Ascending aorta (tissue), 2 donors: ENCODE measurements around the gene MEIS2. TPM values are rescaled to one million over a fixed set of nuclear protein-coding genes. Genes with fewer than 3 reads are reported as not detected.

Experiments used
- DNase-seq, 2 donors: peaks; one replicate each; pipeline ENCODE4 v3.0.0-alpha.2; 2019; ENCODE audit warnings: low spot score in 2 of 2
- H3K27ac ChIP-seq, 2 donors: fragments of 200-600 bp; sonication (generic); one replicate each; pipeline ENCODE4 v1.5.1; 2016 to 2017; ENCODE audit warnings: mild to moderate bottlenecking in 1 of 2
- H3K27me3 ChIP-seq: fragments of 200-600 bp; sonication (generic); one replicate; pipeline ENCODE4 v1.5.1; 2017
- H3K36me3 ChIP-seq, 2 donors: fragments of 200-600 bp; sonication (generic); one replicate each; pipeline ENCODE4 v1.5.1; 2016
- H3K4me1 ChIP-seq, 2 donors: fragments of 200-600 bp; sonication (generic); one replicate each; pipeline ENCODE4 v1.5.1; 2016 to 2017; ENCODE audit warnings: mild to moderate bottlenecking in 1 of 2
- H3K4me3 ChIP-seq, 2 donors: fragments of 200-600 bp; sonication (generic); one replicate each; pipeline ENCODE4 v1.5.1; 2016 to 2017; ENCODE audit warnings: mild to moderate bottlenecking in 1 of 2
- H3K9me3 ChIP-seq, 2 donors: fragments of 200-600 bp; sonication (generic); one replicate each; pipeline ENCODE4 v1.5.1; 2016
- intact Hi-C: fragments of 100-400 bp; cut with DNase I; formaldehyde crosslinking; loops from one replicate; pipeline ENCODE4 v1.15.1; 2023
- total RNA-seq: library from RNA; depleted of rRNA; stranded (reverse); fragments of >200 nt; gene quantifications from one replicate; pipeline ENCODE4 v1.1.0, GENCODE V29; 2016
- TF ChIP-seq, protein P1 (sequence below), 3 experiments: fragments of 200-600 bp in 2 of 3; fragments of 450-650 bp in 1 of 3; sonication (generic) in 2 of 3; IDR thresholded peaks; one replicate each; pipeline ENCODE4 v1.5.1; 2016 to 2019; ENCODE audit warnings: antibody characterized with exemption in 3 of 3, mild to moderate bottlenecking in 1 of 3, moderate library complexity in 1 of 3

Gene MEIS2
- total RNA-seq, 1 donor from 2014 or later = 11.5 TPM

DNA sequence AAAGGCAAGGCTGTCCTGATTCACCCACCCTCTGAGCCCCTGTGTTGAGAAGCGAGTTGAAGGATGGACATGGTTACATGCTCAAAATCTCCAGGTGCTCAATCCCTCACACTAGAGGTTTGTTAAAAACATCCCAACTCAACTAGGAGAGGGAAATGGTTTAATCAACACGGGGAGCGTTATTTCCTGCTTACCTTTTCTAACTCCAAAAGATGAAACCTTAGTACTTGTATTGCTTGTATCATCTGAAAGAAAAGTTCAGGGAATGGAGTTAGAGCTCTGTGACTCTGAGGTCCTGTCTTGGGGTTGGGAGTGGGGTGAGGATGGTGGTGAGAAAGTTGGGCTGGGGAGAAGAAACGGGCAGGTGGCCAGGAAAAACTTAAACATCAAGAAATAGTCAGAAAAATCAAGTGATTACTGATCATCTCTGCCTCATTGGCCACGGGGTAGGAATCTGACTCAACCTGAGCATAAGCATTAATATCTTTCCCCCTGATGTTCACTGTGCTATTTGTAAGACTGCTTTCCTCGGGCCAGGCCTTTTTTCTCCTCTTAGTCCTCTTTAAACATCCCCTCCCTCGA lies 5.9 kb downstream of the MEIS2 start:
- H3K4me1 ChIP-seq = peaks cover 0 to 21% of the 10 kb centered on the region in 2 donors
- no peaks in the 10 kb centered on the region for H3K9me3 ChIP-seq
- H3K36me3 ChIP-seq = peaks cover 0 to 2% of the 10 kb centered on the region in 2 donors
- peak overlapping the region; percentile 94 to 96 for H3K27ac ChIP-seq
- no peak for DNase-seq
- intact Hi-C loops = loop anchor here (10.0 kb wide), 1 partner anchor 1790 kb away; no protein-coding TSS in a partner anchor
- TF ChIP-seq, protein P1, sequence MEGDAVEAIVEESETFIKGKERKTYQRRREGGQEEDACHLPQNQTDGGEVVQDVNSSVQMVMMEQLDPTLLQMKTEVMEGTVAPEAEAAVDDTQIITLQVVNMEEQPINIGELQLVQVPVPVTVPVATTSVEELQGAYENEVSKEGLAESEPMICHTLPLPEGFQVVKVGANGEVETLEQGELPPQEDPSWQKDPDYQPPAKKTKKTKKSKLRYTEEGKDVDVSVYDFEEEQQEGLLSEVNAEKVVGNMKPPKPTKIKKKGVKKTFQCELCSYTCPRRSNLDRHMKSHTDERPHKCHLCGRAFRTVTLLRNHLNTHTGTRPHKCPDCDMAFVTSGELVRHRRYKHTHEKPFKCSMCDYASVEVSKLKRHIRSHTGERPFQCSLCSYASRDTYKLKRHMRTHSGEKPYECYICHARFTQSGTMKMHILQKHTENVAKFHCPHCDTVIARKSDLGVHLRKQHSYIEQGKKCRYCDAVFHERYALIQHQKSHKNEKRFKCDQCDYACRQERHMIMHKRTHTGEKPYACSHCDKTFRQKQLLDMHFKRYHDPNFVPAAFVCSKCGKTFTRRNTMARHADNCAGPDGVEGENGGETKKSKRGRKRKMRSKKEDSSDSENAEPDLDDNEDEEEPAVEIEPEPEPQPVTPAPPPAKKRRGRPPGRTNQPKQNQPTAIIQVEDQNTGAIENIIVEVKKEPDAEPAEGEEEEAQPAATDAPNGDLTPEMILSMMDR (IDR thresholded peaks at IDR 0.05) = no peak
- peak overlapping the region; percentile 66 to 81 for H3K4me3 ChIP-seq
- H3K27me3 ChIP-seq = no peaks in the 10 kb centered on the region

DNA sequence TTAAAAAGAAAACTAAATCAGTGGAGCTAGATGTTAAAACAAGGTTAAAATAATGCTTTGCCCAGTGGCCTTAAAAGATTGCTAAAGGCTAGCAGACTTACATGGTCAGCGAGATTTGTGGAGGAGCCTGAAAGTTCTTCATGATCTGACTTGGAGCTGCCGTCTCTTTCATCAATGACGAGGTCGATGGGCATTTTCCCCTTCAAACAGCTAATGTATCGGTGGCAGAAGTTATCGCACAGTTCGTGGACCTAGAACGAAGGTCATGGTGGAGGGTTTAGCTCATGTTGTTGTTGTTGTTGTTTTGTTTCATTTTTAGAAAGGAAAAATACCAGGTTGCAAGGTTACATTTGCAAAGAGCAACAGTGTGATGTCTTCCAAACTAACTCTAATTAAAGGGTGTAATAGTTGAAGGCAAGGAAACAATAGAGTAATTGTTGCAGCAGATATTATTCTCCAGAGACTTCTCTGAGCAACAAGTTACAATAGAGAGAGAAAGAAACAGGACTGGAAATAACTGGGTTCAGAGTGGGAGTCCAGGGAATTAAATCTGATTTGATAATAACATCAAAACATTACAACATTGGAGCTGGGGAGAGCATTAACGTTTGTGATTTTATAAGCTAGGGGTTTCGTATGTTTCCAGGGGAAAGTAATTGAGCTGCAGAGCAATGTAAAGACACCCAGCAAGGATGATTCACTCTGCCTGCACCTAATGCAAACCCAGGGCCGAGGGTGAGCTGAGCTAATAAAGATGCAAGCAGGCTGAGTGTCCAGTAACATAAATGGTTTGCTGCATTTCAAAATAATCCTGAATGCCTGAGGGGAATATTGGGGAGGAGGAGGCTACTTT lies 6.6 kb downstream of the MEIS2 start:
- Histone ChIP-seq H3K9me3 (no peaks in the 10 kb centered on the region), H3K27ac (peak overlapping the region; percentile 94 to 96), H3K27me3 (no peaks in the 10 kb centered on the region), H3K36me3 (peaks cover 0 to 3% of the 10 kb centered on the region in 2 donors), H3K4me3 (peak overlapping the region; percentile 66 to 81), H3K4me1 (peaks cover 0 to 21% of the 10 kb centered on the region in 2 donors)
- intact Hi-C loops = loop anchor here (10.0 kb wide), 1 partner anchor 1789 kb away; no protein-coding TSS in a partner anchor
- DNase-seq = no peak
- TF ChIP-seq, protein P1 (IDR thresholded peaks at IDR 0.05) = no peak

DNA sequence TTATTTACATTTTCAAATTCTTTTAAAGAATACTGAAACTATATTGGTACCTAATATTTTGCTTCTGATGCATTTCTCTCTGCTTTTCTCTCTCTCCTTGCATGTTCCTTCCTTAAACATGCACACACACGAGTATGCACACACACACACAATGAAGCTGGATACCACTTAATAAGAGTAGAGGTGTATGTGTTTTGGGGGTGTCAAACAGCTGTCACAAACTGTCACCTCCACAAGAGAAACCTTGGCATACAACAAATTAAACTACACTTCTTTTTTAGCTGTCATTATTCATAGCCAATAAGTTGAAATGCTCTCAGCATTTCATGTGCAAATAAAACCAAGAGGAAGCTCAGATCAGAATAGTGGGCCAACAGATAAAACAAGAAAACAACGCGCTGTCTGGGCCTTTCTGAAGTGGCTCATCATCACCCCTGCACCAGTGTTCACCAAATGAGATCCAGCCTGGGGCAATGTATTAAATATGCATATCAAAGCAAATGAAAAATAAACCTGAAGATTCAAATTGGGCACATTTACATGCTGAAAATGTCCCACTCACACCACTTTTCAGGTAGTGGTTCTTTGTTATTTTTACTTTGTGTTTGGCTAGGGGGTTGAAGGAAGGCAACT lies 9.7 kb downstream of the MEIS2 start:
- peaks cover 0 to 21% of the 10 kb centered on the region in 2 donors for H3K4me1 ChIP-seq
- intact Hi-C loops = loop anchor here (10.0 kb wide), 1 partner anchor 1786 kb away; no protein-coding TSS in a partner anchor
- TF ChIP-seq, protein P1 (IDR thresholded peaks at IDR 0.05) = no peak

DNA sequence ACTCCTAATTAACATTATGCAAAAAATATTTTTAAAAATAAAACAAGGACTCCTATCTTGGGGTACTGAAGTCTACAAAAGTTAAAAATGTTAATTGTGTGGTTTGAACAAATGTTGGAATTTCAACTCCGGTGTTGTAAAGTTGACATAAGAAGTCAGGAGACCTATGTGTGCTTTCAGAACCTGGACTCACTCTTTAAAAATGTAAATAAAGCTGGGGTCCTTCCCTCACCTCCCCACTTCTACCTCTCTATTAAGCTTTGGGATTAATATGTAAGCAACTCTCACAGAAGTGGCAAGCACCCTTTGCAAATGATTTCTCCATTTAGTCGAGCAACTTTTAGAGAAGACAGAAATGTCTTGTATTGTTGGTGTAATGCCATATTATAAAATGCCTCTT lies 11.9 kb downstream of the MEIS2 start:
- H3K4me1 ChIP-seq = peaks cover 0 to 17% of the 10 kb centered on the region in 2 donors
- intact Hi-C loops = no loop called here

More for the DNA sequence above, 9.7 kb downstream of the MEIS2 start:
- Histone ChIP-seq H3K4me3 (no peak overlapping the region), H3K36me3 (peaks cover 0 to 3% of the 10 kb centered on the region in 2 donors), H3K27ac (peak overlapping the region in 1 of 2 donors; percentile 26), H3K9me3 (no peaks in the 10 kb centered on the region), H3K27me3 (no peaks in the 10 kb centered on the region)
- no peak for DNase-seq

DNA sequence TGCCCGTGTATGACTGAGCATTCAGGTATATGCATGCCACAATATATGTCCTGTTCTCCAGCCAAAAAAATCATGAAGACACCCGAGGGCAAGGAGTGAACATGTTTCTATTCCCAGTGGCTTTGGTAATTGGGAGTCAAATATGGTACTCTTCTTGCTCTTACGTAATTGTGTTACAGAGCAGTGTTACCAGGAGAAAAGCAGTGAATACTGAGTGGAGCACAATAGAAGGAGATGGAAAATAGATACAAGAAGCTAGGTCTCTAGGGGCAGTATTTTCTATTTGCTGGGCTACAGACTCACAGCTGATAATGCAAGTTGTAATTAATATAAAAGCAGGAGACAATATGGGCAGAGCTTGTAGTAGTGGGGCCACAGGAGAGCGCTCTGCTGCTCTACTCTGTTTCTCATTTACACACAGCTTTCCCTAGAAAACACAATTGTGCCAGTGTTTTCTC lies 13.2 kb downstream of the MEIS2 start:
- Histone ChIP-seq H3K4me1 (peaks cover 0 to 9% of the 10 kb centered on the region in 2 donors), H3K4me3 (no peak overlapping the region), H3K36me3 (peaks cover 5 to 13% of the 10 kb centered on the region in 2 donors), H3K9me3 (no peaks in the 10 kb centered on the region), H3K27me3 (no peaks in the 10 kb centered on the region), H3K27ac (peak overlapping the region; percentile 38 to 54)
- intact Hi-C loops = no loop called here
- no peak for DNase-seq
- TF ChIP-seq, protein P1 (IDR thresholded peaks at IDR 0.05) = no peak

More for the DNA sequence above, 11.9 kb downstream of the MEIS2 start:
- Histone ChIP-seq H3K9me3 (no peaks in the 10 kb centered on the region), H3K27ac (peak overlapping the region in 1 of 2 donors; percentile 24), H3K27me3 (no peaks in the 10 kb centered on the region), H3K36me3 (peaks cover 3 to 7% of the 10 kb centered on the region in 2 donors), H3K4me3 (no peak overlapping the region)
- no peak for DNase-seq
- TF ChIP-seq, protein P1 (IDR thresholded peaks at IDR 0.05) = no peak
